B cell (primary cell): ENCODE data around the gene PAK3.

Experiments
- EZH2 ChIP-seq: IDR thresholded peaks from 2 replicates; pipeline ENCODE4 v1.6.1; 2012; ENCODE audit warnings: borderline replicate concordance, low read depth, mild to moderate bottlenecking, moderate library complexity, low read length; ENCODE audit not compliant: insufficient read depth, poor library complexity, severe bottlenecking
- TF ChIP-seq, protein P1 (sequence below): fragments of 200-600 bp; IDR thresholded peaks from one replicate; pipeline ENCODE4 v1.8.0; 2022; ENCODE audit warnings: antibody characterized with exemption, mild to moderate bottlenecking

DNA sequence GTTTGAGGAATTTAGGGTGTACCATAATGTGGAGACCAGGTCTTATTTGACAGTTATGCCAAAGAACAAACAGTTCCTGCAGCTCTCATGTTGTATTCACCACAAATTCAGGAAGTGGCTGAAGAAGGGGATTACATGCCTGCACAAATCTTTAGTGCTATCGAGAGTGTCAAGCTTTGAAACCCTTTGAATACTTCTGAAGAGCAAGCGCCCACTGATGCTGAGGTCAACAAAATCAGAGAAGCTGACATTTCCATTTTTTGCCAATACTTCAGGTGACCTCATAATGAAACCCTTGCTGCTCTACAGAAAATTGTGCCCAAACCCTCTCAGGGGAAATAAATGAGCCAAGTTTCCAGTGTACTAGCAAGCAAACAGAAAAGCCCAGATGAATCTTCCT is 28.4 kb downstream of the PAK3 start:
- no peak for TF ChIP-seq EZH2
- TF ChIP-seq, protein P1, sequence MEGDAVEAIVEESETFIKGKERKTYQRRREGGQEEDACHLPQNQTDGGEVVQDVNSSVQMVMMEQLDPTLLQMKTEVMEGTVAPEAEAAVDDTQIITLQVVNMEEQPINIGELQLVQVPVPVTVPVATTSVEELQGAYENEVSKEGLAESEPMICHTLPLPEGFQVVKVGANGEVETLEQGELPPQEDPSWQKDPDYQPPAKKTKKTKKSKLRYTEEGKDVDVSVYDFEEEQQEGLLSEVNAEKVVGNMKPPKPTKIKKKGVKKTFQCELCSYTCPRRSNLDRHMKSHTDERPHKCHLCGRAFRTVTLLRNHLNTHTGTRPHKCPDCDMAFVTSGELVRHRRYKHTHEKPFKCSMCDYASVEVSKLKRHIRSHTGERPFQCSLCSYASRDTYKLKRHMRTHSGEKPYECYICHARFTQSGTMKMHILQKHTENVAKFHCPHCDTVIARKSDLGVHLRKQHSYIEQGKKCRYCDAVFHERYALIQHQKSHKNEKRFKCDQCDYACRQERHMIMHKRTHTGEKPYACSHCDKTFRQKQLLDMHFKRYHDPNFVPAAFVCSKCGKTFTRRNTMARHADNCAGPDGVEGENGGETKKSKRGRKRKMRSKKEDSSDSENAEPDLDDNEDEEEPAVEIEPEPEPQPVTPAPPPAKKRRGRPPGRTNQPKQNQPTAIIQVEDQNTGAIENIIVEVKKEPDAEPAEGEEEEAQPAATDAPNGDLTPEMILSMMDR, result no peak
